ENCODE data around the gene RHOV.
A peak's percentile ranks its signal among the peaks of the same experiment; 100 is the strongest.

Gene RHOV

DNA sequence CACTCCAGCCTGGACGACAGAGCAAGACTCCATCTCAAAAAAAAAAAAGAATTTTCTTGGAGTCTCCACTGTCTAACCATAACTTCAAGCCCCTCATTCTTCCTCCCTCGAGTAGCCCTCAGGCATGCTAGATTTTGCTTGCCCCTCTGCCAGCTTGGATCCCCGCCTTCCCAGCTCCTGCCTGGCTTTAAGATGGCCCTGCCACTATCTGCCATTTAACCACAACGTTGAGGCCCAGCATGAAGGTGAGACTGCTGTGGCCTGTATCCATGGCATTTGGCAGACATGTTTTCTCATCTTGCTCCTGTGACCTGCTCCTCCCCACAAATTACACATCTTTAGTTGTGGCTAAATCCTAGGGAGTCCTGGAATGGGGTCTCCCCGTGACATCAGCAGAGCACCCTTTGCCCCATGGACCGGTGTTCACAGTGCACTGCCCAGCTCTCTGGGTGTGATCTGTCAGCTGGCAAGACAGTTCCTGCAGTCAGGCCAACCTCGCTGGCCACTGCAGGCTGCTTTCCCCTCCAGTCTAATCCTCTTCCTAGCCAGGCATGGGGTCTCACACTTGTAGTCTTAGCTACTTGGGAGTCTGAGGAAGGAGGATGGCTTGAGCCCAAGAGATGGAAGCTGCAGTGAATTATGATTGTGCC lies 30.6 kb upstream of the RHOV start:
- no peak for DNase-seq (ENCODE audit: low spot score)

- no peak for DNase-seq (ENCODE audit: low spot score)
Observed at GRCh38 chr15:40902605-40903561, 28.8 kb upstream of the RHOV start.

DNA sequence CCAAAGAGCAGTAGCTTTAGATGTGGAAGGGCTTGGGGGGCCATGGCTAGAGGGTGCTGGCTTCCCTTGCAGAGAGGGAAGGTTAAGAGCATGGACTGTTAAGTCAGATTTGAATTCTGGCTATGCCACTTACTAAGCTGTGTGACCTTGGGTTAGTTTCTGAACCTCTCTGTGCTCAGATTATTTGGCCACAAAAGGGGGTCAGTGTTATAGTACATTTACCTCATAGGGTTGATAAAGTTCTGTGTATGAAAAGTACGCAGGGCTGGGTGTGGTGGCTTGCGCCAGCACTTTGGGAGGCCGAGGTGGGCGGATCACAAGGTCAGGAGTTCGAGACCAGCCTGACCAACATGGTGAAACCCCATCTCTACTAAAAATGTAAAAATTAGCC lies 27.0 kb upstream of the RHOV start:
- DNase-seq (ENCODE audit: low spot score): no peak

DNA sequence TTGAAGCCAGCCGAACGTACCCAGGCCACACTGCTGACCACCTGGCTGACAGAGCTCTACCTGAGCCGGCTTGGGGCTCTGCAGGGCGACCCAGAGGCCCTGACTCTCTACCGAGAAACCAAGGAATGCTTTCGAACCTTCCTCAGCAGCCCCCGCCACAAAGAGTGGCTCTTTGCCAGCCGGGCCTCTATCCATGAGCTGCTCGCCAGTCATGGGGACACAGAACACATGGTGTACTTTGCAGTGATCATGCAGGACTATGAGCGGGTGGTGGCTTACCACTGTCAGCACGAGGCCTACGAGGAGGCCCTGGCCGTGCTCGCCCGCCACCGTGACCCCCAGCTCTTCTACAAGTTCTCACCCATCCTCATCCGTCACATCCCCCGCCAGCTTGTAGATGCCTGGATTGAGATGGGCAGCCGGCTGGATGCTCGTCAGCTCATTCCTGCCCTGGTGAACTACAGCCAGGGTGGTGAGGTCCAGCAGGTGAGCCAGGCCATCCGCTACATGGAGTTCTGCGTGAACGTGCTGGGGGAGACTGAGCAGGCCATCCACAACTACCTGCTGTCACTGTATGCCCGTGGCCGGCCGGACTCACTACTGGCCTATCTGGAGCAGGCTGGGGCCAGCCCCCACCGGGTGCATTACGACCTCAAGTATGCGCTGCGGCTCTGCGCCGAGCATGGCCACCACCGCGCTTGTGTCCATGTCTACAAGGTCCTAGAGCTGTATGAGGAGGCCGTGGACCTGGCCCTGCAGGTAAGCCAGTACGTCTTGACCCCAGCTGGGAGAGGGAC lies 26.4 kb upstream of the RHOV start:
- DNase-seq (ENCODE audit: low spot score): no peak

DNA sequence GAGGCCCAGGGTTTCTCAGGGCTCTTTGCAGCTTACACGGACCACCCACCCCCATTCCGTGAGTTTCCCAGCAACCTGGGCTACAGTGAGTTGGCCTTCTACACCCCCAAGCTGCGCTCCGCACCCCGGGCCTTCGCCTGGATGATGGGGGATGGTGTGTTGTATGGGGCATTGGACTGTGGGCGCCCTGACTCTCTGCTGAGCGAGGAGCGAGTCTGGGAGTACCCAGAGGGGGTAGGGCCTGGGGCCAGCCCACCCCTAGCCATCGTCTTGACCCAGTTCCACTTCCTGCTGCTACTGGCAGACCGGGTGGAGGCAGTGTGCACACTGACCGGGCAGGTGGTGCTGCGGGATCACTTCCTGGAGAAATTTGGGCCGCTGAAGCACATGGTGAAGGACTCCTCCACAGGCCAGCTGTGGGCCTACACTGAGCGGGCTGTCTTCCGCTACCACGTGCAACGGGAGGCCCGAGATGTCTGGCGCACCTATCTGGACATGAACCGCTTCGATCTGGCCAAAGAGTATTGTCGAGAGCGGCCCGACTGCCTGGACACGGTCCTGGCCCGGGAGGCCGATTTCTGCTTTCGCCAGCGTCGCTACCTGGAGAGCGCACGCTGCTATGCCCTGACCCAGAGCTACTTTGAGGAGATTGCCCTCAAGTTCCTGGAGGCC lies 25.6 kb upstream of the RHOV start:
- DNase-seq (ENCODE audit: low spot score): no peak

DNA sequence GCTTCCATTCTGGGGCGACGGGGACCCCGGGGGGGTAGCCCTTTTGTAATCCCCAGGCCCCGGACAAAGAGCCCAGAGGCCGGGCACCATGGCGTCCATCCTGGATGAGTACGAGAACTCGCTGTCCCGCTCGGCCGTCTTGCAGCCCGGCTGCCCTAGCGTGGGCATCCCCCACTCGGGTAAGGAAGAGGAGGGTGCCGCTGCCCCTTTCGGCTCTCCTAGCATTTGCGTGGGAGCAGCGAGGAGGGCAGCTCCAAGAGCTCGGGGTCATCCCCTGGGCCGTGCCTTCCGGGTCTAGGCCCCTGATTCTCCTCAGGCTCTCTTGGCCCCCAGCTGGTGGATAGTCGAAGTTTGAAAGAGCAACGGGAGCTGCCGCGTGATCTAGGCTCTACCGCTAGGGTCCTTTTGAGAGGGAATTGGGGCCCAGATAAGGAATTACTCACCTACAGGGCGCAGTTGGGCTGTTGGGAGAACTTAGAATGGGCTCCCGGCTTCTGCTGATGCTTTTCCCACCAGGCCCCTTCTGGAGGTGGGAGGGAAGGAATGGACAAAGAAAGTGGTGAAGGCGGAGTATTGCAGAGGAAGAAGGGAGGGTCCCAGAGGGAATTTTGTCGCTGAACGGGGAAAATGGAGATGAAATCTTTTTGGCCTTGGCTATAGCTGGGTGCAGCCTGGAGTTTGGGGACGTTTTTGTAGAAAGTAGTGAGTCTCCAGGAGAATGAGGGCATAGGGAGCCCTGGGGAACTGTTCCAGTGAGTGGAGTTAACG lies 20.8 kb upstream of the RHOV start:
- DNase-seq (ENCODE audit: low spot score): peak; percentile 72

DNA sequence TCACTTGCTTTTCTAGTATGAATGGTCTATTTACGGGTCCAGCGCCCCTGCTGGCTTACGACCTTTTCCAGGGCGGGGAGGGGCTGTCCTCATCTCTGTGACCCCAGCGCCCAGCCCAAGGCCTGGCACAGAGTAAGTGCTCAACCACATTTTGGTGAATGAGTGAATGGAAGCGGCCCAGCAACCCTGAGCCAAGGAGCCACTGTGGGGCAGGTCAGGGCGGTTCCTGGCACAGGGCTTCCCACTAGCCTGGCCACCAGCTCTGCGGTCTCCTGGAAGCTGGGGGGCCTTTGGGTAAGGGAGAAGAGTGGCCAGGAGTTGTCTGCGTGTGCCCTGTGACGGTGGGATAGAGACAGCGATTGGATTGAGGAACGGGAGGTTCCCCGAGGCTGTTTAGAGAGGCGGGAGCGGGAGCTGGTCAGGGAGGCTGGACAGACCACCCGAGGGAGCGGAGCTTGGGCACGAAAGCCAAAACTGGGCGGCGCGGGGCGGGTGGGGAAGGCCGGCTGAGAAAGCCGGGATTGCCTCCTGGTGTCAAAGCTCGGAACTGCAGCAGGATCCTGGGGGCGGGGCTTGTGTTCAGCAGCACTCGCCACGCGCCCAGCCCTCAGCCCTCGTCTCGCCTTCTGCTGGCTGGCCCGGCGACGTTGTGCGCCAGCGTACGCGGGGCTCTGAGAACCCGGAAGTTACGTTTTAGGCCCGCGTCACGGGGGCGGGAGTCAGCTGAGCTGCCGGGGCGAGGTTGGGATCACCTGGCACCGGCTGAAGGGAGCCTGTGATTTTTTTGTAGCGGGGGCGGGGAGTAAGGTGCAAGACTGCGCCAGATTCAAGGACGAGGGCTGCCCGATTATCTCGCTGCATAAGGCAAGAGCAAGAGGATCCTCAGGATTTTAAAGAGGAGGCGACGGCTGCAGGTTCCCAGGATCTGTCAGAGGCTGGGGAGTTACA lies 20.0 kb upstream of the RHOV start, which contains the start of gene VPS18:
Gene VPS18, plus strand, starts transcription at position 718 of the 948 bp plus-strand sequence. CDS start 319 bp downstream, outside the sequence.
- DNase-seq (ENCODE audit: low spot score): peak; percentile 95

DNA sequence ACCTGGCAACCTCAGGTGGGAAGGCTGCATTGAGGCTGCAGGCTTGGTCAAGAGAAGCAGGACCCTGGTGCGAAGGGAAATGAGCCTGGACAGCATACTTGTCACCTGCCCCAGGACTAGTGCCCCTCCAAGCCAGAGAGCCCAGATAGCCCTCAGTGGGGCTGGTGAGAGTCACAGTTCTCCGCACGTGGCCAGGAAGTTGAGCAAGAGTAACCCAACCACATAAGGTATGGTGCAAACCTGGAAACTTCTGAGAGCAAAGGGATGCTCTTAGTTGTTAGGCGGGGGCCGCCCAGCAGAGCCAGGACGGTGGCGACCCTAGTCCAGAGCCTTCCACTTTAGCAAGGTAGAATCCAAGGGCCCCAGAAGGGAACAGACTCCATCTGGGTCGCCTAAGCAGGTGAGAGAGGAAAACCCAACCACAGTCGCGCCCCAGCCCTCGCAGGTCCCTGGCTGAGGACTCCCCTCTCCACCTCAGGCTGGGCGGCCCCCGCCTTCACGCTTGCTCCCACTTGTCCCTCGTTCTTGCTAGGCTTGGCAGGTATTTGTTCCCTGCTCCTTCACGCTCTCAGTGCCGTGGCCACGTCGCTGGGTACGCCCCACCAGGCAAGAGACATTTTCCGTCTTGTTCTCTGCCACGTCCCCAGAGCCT lies 19.1 kb upstream of the RHOV start:
- no peak for DNase-seq (ENCODE audit: low spot score)

DNA sequence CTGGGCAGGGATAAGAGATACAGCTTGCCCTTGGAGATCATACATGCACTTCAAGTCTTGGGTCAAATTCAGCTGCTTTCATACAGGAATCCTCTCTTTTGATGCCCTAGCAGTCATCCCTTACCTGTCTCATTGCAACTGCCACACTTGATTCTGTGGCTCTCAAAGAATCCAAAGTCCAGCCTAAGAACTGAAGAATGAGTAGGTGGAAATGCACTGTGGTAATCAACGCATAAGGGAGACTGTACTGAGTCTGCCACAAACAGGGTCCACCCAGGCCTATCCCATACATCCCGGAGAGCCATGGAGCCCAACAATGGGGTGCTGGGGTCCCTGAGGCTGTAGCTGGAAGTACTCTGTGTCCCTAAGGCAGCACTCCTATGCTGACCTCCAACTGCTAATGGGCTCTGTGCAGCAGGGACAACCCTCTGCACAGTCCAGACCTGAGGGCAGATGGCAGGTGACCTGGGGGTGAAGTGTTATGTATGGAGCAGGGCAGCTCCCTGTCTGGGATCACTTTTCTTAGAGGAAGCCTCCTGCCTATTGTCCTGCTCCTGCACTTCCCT lies 18.5 kb upstream of the RHOV start:
- DNase-seq (ENCODE audit: low spot score): no peak

DNA sequence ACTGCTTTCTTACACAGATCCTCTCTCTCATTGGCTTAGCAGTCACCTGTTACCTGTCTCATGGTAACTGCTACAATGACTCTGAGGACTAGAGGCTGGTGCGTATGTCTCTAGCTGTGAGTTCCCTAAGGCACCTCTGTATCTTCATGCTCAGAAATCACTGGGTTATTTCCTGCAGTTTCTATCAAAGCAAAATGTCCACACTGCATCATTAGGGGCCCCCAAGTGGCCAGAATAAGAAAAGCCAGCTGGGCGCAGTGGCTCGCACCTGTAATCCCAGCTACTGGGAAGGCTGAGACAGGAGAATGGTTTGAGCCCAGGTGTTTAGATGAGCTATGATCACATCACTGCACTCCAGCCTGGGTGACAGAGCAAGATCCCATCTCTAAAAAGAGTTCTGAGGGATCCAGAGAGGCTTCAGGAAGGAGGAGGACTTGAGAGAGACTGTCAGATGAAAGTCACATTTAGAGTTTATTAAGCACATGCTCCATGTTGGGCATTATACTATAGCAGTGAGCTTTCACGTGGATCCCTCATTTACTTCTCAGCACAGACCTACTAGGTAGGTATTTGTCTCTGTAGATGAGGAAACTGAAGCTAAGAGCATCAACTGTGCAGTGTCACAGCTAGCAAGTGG lies 17.9 kb upstream of the RHOV start:
- peak; percentile 59 for DNase-seq (ENCODE audit: low spot score)

GRCh38 chr15:40891138-40891537 lies 17.1 kb upstream of the RHOV start:
- DNase-seq (ENCODE audit: low spot score): no peak

DNA sequence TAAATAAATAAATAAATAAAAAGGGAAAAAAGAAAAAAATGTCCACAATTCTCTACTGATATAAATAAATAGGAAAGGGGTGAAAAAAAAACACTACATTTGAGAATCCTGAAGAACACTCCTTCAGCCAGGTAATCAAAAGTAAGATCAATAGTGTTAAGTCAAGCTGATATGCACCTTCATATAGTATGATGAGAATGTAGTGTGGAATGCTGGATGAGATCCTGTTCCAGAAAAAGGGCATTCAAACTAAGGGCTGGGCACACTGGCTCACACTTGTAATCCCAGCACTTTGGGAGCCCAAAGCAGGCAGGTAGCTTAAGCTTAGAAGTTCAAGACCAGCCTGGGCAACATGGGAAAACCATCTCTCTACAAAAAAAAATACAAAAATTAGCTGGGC lies 15.1 kb upstream of the RHOV start:
- no peak for DNase-seq (ENCODE audit: low spot score)

DNA sequence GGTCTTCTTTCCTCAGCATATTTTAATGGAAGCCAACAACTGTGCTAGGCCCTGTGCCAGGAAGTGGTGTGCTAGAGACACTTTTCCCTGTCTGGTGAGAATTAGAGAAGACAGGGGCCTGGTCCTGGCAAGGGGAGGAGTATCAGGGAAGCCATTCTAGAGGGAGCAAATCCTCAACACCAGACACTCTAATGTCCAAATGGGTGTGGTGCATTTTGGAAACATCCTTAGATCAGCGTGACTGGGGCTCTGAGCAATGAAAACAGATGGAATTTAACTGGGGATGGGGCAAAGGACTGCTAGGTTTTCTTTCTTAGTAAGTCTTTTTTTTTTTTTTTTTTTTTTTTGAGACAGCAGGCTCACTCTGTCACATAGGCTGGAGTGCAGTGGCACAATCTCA lies 12.6 kb upstream of the RHOV start:
- DNase-seq (ENCODE audit: low spot score): no peak

GRCh38 chr15:40881351-40881750 lies 7.3 kb upstream of the RHOV start:
- DNase-seq (ENCODE audit: low spot score): no peak

- DNase-seq (ENCODE audit: low spot score): no peak
Observed at GRCh38 chr15:40879609-40880008, 5.6 kb upstream of the RHOV start.

DNA sequence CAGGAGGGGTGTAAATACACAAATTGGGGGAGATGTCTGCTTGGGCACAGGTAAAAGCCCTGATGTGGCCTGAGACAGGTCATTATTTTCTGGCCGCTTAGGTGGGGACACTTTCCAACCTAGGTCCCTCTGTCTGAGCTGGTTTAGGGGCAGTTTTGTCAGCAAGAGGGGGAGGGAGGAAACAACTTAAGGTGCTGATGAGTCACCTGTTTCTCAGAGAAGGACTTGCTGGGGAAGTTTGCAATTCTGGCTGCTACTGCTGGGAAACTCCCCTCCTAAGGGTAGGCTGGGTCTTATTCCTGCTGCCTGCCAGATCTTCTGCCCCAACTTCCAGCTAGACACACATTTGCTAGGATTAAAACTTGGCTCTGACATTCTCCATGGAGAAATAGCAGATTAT lies 4.8 kb upstream of the RHOV start:
- DNase-seq (ENCODE audit: low spot score): no peak

DNA sequence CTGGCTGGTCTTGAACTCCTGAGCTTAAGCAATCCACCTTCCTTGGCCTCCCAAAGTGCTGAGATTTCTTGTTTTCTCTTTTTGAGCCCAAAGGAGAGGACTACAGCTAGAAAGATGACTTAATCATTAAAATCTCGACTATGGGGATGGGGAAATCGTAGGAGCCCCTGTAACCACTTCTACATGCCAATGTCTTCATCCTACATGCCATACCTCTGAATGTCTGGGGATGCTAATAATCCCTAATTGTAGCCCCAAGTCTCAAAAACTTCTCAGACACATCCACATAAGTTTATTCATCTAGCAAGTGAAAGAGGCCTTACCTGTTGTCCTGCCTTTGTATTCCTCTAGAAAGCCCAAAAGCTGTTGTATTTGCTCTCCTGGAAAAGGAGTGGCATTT lies 3.7 kb upstream of the RHOV start:
- no peak for DNase-seq (ENCODE audit: low spot score)
